Caki2 (cell line): Measurements from ENCODE around the gene FAM114A1. TPM values are rescaled to one million over a fixed set of nuclear protein-coding genes. Genes with fewer than 3 reads are reported as not detected.

Experiments
- DNase-seq: peaks from one replicate; pipeline ENCODE4 v3.0.0-alpha.2; 2015; ENCODE audit warnings: low read depth
- in situ Hi-C: cut with HindIII; loops from 2 replicates; pipeline ENCODE4 v1.10.0; 2016; ENCODE audit warnings: low sequenced_read_pairs, low pct_unique_long_range_greater_than_20kb, mixed read lengths
- total RNA-seq: library from RNA; depleted of rRNA; stranded (reverse); fragments of >200 nt; shearing (Covaris generic); gene quantifications from 2 replicates; pipeline ENCODE4 v1.2.3, GENCODE V29; 2014; ENCODE audit warnings: low replicate concordance

Gene FAM114A1
- total RNA-seq, 1 experiment from 2014 or later, result 79.7 TPM

- DNase-seq, result peak; percentile 87
- in situ Hi-C loops, result loop anchor here (10.0 kb wide), 1 partner anchor 542 kb away; no protein-coding TSS in a partner anchor
Measured at GRCh38 chr4:38856524-38857337, 10.9 kb upstream of the FAM114A1 start, which contains the start of gene TLR6. Gene TLR6, minus strand, starts transcription at chr4:38856817. Its CDS starts 27,344 bp downstream, at chr4:38829473.

- peak; percentile 89 for DNase-seq
- in situ Hi-C loops, result loop anchor here (10.0 kb wide), 1 partner anchor 543 kb away; no protein-coding TSS in a partner anchor
Measured at GRCh38 chr4:38857354-38858096, 10.1 kb upstream of the FAM114A1 start.

GRCh38 chr4:38858097-38858420 is 9.5 kb upstream of the FAM114A1 start:
- in situ Hi-C loops, result loop anchor here (10.0 kb wide), 1 partner anchor 543 kb away; no protein-coding TSS in a partner anchor
- DNase-seq, result no peak

GRCh38 chr4:38859501-38859900 is 8.1 kb upstream of the FAM114A1 start:
- no peak for DNase-seq
- in situ Hi-C loops, result loop anchor here (10.0 kb wide), 1 partner anchor 545 kb away; no protein-coding TSS in a partner anchor

GRCh38 chr4:38860788-38861424 is 6.7 kb upstream of the FAM114A1 start:
- in situ Hi-C loops, result no loop called here
- DNase-seq, result no peak

- in situ Hi-C loops, result no loop called here
- DNase-seq, result no peak
Measured at GRCh38 chr4:38861791-38862190, 5.8 kb upstream of the FAM114A1 start.

- in situ Hi-C loops, result no loop called here
- no peak for DNase-seq
Measured at GRCh38 chr4:38865445-38865844, 2.2 kb upstream of the FAM114A1 start.

- in situ Hi-C loops, result no loop called here
- no peak for DNase-seq
Measured at GRCh38 chr4:38866973-38867477, 581 bp upstream of the FAM114A1 start.

- in situ Hi-C loops, result no loop called here
- peak; percentile 36 for DNase-seq
Measured at GRCh38 chr4:38868059-38868960, 704 bp downstream of the FAM114A1 start.

GRCh38 chr4:38869511-38869910 is 1.9 kb downstream of the FAM114A1 start:
- DNase-seq, result no peak
- in situ Hi-C loops, result no loop called here

GRCh38 chr4:38870098-38870808 is 2.6 kb downstream of the FAM114A1 start:
- in situ Hi-C loops, result no loop called here

GRCh38 chr4:38871593-38871992 is 4.0 kb downstream of the FAM114A1 start:
- in situ Hi-C loops, result no loop called here
- DNase-seq, result no peak

More at GRCh38 chr4:38870098-38870808, 2.6 kb downstream of the FAM114A1 start:
- no peak for DNase-seq

GRCh38 chr4:38872620-38873019 is 5.0 kb downstream of the FAM114A1 start:
- no peak for DNase-seq
- in situ Hi-C loops, result no loop called here

- in situ Hi-C loops, result no loop called here
- DNase-seq, result no peak
Measured at GRCh38 chr4:38873290-38873944, 5.8 kb downstream of the FAM114A1 start.

GRCh38 chr4:38876636-38877035 is 9.0 kb downstream of the FAM114A1 start:
- no peak for DNase-seq
- in situ Hi-C loops, result no loop called here

- in situ Hi-C loops, result no loop called here
Measured at GRCh38 chr4:38884254-38884653, 16.6 kb downstream of the FAM114A1 start.

GRCh38 chr4:38889143-38889542 is 21.5 kb downstream of the FAM114A1 start:
- peak; percentile 39 for DNase-seq
- in situ Hi-C loops, result no loop called here

More at GRCh38 chr4:38884254-38884653, 16.6 kb downstream of the FAM114A1 start:
- no peak for DNase-seq
